ENCODE measurements around the gene FAM117A.
"Not testable (repeated sequence)": the region's sequence is repeated elsewhere in the genome, so short reads cannot be mapped to it uniquely, and the experiment has no call there.

FAM117A gene

GRCh38 chr17:49677933-49678847, 85.7 kb downstream of the FAM117A start, which contains the start of gene SPOP:
Gene SPOP, minus strand, starts transcription at chr17:49678097. Its CDS starts 55,287 bp downstream, at chr17:49622810.
- peak; percentile 99 for DNase-seq (ENCODE audit: low spot score)

- peak; percentile 96 for DNase-seq (ENCODE audit: low spot score)
Measured at GRCh38 chr17:49677134-49677932, 86.6 kb downstream of the FAM117A start.

GRCh38 chr17:49676276-49676868, 87.6 kb downstream of the FAM117A start:
- DNase-seq (ENCODE audit: low spot score) = peak; percentile 19

GRCh38 chr17:49674507-49674906, 89.4 kb downstream of the FAM117A start:
- DNase-seq (ENCODE audit: low spot score) = no peak

GRCh38 chr17:49673679-49674078, 90.3 kb downstream of the FAM117A start:
- not testable (repeated sequence) for DNase-seq (ENCODE audit: low spot score)

GRCh38 chr17:49670641-49671040, 93.3 kb downstream of the FAM117A start:
- no peak for DNase-seq (ENCODE audit: low spot score)

- no peak for DNase-seq (ENCODE audit: low spot score)
Measured at GRCh38 chr17:49670002-49670401, 93.9 kb downstream of the FAM117A start.

GRCh38 chr17:49667854-49668253, 96.1 kb downstream of the FAM117A start:
- DNase-seq (ENCODE audit: low spot score) = no peak

- no peak for DNase-seq (ENCODE audit: low spot score)
Measured at GRCh38 chr17:49664706-49665211, 99.2 kb downstream of the FAM117A start.
